ENCODE data around the gene PHF20. TPM values are rescaled to one million over a fixed set of nuclear protein-coding genes. Genes with fewer than 3 reads are reported as not detected.
"Not testable (repeated sequence)": the region's sequence is repeated elsewhere in the genome, so short reads cannot be mapped to it uniquely, and the experiment has no call there.

PHF20 gene
- total RNA-seq, 2 donors from 2014 or later: 17.6 to 25.1 TPM

DNA sequence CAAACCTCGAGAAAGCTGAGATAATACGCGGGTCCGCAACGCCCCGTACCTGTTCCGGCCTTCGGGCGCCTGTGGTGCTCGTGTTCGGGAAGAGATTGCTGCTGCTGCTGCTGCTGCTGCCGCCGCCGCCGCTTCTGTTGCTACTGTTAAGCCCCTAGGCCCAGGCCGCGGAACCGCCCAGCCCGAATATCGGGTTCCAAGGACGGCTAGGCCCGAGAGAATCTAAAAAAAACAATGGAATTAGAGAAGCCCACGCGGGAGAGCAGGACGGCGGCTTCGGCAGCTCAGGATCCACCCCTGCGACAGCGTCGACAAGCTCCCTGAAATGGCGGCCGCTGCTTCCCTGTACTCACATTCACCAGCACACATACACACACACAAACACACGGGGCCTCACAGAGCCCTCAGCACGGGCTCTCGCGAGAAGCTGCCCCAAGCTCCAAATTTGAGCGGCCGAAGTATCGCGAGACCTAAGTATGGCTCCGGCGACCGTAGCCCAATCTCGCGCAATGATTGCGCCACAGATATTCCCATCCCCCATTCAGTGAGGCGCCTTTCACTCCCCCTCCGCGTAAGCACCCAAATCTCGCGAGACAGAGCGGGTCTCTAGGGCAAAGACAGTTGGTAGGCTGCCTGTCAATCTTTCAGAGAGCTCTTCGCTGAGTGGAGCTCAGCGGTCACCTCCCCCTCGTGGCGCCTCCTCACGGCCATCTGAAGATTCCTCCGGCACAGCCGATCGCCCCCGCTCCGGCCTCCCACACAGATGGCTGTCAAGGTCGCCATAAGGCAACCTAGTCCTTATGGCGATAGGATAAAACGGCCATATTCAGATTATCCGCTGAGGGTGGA is 29.7 kb upstream of the PHF20 start, which contains the start of gene RBM39:
Gene RBM39 (minus strand): TSS at position 369 of the 849 bp plus-strand sequence. CDS start 1,386 bp downstream, outside the sequence.
- H3K36me3 ChIP-seq (replicated peaks in 1 of 2; ENCODE audit: insufficient read depth in 1 of 2, low read depth in 2 of 2): peaks cover 4 to 12% of the 10 kb centered on the region in 2 donors
- 0% methylated on average over 44 to 66 of the region's 66 CpGs for WGBS, 2 donors
- TF ChIP-seq POLR2A (IDR thresholded peaks at IDR 0.05): peak; percentile 96 to 100 (median 100)
- TF ChIP-seq, protein P1, sequence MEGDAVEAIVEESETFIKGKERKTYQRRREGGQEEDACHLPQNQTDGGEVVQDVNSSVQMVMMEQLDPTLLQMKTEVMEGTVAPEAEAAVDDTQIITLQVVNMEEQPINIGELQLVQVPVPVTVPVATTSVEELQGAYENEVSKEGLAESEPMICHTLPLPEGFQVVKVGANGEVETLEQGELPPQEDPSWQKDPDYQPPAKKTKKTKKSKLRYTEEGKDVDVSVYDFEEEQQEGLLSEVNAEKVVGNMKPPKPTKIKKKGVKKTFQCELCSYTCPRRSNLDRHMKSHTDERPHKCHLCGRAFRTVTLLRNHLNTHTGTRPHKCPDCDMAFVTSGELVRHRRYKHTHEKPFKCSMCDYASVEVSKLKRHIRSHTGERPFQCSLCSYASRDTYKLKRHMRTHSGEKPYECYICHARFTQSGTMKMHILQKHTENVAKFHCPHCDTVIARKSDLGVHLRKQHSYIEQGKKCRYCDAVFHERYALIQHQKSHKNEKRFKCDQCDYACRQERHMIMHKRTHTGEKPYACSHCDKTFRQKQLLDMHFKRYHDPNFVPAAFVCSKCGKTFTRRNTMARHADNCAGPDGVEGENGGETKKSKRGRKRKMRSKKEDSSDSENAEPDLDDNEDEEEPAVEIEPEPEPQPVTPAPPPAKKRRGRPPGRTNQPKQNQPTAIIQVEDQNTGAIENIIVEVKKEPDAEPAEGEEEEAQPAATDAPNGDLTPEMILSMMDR (IDR thresholded peaks at IDR 0.05): peak; percentile 18 to 66 (median 57)
- H3K9me3 ChIP-seq: no peaks in the 10 kb centered on the region
- peak; percentile 100 for DNase-seq
- H3K27ac ChIP-seq: peak within 1 kb of the TSS; percentile 96 to 100 (median 99)
- intact Hi-C loops (cut with DNase I): no loop called here
- ATAC-seq: peak; percentile 94
- peak within 1 kb of the TSS; percentile 48 to 50 for H3K4me3 ChIP-seq
- H3K4me1 ChIP-seq: peaks cover 45% of the 10 kb centered on the region
- no peaks in the 10 kb centered on the region for H3K27me3 ChIP-seq

DNA sequence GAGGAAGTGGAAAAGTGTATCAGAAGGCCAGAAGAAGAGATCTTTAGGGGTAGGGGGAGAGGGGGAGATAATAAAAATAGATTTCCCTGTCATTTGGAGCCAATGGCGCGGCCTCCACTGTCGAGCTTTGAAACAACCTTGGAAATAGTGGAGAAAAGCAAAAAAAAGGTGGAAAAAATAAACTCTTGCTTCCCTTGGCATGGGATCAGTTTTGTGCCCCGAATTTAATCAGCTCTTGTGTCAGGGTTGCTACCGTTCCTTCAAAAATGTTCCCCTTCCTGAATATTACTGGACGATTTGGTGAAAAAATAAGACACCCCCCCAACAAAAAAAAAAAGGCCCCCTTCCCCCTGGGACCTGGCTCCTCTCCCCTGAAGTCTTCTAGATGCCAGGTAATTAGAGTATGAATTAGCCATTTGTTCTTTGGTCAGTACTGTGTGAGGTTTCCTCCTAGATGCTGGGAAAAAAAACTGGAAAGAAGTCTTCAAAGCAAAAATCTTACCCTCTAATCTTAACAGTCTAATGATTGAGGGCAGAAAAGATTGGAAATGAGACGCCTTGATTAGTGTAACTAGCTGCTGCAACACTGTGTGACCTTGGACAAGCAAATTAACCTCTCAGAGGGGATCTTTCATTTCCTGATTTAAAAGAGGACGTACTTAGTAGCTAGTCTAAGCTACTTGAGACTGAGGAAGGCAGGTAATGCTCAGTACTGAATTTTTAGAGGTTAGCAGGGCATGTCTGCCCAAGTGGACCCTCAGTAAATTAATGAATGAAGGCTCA is 28.9 kb upstream of the PHF20 start:
- no peaks in the 10 kb centered on the region for H3K27me3 ChIP-seq
- DNase-seq (peak in 1 of 4 donors; percentile 27), ATAC-seq (no peak)
- peak overlapping the region; percentile 34 to 38 for H3K4me3 ChIP-seq
- H3K27ac ChIP-seq: peak overlapping the region; percentile 87 to 99 (median 95)
- WGBS, 2 donors: 0 to 2% methylated on average over 8 of the region's 8 CpGs
- no peaks in the 10 kb centered on the region for H3K9me3 ChIP-seq
- peaks cover 4 to 12% of the 10 kb centered on the region in 2 donors for H3K36me3 ChIP-seq (replicated peaks in 1 of 2; ENCODE audit: insufficient read depth in 1 of 2, low read depth in 2 of 2)
- intact Hi-C loops (cut with DNase I): no loop called here
- H3K4me1 ChIP-seq: peaks cover 36% of the 10 kb centered on the region
- no peak for TF ChIP-seq POLR2A (IDR thresholded peaks at IDR 0.05)
- TF ChIP-seq, protein P1 (IDR thresholded peaks at IDR 0.05): no peak

DNA sequence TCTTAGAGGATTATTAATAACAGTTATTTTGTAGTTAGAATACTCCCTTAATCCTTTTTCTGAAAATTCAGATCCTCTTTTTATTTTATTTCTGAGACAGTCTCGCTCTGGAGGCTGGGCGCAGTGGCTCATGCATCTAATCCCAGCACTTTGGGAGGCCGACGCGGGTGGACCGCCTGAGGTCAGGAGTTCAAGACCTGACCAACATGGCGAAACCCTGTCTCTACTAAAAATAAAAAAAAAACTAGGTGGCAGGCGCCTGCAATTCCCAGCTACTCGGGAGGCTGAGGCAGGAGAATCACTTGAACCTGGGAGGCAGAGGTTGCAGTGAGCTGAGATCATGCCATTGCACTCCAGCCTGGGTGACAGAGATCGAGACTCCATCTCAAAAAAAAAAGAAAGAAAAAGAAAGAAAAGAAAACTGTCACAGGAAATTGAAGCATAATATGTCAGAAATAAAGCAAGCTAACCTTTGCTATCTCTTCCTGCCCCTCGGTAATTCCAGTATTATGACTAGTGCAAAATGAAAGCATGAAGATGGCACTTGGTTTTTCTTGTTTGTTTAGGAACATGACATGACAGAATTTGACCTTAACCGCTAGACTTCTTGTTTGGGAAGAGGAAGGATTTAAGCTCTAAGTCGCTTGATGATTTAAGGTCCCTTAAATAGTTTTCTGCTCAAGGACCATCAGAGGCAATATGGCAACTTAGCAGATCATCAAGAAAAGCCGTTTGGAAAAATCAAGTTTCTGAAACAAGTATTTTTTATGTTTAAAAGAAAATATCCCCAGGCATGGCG is 27.9 kb upstream of the PHF20 start:
- peaks cover 27% of the 10 kb centered on the region for H3K4me1 ChIP-seq
- WGBS, 2 donors: 75 to 89% methylated on average over 15 of the region's 15 CpGs
- H3K9me3 ChIP-seq: no peaks in the 10 kb centered on the region
- DNase-seq (no peak), ATAC-seq (no peak)
- intact Hi-C loops (cut with DNase I): no loop called here
- peak overlapping the region; percentile 87 to 99 (median 95) for H3K27ac ChIP-seq
- TF ChIP-seq, protein P1 (IDR thresholded peaks at IDR 0.05): no peak
- no peak for TF ChIP-seq POLR2A (IDR thresholded peaks at IDR 0.05)
- H3K36me3 ChIP-seq (replicated peaks in 1 of 2; ENCODE audit: insufficient read depth in 1 of 2, low read depth in 2 of 2): peaks cover under 1 to 4% of the 10 kb centered on the region in 2 donors
- no peaks in the 10 kb centered on the region for H3K27me3 ChIP-seq
- H3K4me3 ChIP-seq: no peak overlapping the region

DNA sequence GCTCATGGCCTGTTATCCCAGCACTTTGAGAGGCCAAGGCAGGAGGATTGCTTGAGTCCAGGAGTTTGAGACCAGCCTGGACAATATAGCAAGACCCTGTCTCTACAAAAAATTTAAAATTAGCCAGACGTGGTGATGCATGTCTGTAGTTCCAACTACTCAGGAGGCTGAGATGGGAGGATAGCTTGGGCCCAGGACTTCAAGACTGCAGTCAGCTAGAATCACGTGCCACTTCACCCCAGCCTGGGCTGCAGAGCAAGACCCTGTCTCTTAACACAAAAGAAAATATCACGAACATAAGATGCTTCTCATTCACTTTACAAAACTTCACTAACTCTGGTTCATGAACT is 27.3 kb upstream of the PHF20 start:
- 91 to 94% methylated on average over 3 of the region's 3 CpGs for WGBS, 2 donors
- H3K27me3 ChIP-seq; H3K36me3 ChIP-seq (replicated peaks in 1 of 2; ENCODE audit: insufficient read depth in 1 of 2, low read depth in 2 of 2); ATAC-seq; H3K4me3 ChIP-seq; H3K9me3 ChIP-seq; intact Hi-C loops (cut with DNase I); DNase-seq: not testable (repeated sequence)
- H3K4me1 ChIP-seq: peaks cover 23% of the 10 kb centered on the region
- peak overlapping the region in 1 of 4 donors; percentile 96 for H3K27ac ChIP-seq
